Stimulated activated CD4-positive, alpha-beta T cell treated with anti-CD3 and anti-CD28 coated beads, Interleukin-4, amount 100 ng/mL, for 24 hours (primary cell): ENCODE results near the gene MCM9.
"Not testable (repeated sequence)": the region's sequence is repeated elsewhere in the genome, so short reads cannot be mapped to it uniquely, and the experiment has no call there.

Experiments used
- DNase-seq: peaks from one replicate; pipeline ENCODE4 v3.0.0-alpha.2; 2020

MCM9 gene

DNA sequence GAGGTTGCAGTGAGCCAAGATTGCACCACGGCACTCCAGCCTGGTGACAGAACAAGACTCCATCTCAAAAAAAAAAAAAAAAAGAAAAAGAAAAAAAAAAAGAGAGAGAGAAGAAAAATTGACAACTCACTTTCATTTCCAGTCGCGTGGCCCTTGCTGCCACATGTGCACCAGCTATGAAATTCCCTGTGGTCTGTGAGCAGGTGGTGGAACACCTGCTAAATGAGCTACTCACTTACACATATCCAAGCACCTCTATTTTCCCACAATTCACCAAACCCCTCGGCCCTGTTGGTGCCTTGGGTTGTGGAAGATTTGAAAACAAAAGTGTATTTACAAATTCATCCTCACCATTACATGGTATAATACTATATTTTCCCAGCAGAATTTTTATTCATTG lies 146.3 kb downstream of the MCM9 start:
- no peak for DNase-seq

DNA sequence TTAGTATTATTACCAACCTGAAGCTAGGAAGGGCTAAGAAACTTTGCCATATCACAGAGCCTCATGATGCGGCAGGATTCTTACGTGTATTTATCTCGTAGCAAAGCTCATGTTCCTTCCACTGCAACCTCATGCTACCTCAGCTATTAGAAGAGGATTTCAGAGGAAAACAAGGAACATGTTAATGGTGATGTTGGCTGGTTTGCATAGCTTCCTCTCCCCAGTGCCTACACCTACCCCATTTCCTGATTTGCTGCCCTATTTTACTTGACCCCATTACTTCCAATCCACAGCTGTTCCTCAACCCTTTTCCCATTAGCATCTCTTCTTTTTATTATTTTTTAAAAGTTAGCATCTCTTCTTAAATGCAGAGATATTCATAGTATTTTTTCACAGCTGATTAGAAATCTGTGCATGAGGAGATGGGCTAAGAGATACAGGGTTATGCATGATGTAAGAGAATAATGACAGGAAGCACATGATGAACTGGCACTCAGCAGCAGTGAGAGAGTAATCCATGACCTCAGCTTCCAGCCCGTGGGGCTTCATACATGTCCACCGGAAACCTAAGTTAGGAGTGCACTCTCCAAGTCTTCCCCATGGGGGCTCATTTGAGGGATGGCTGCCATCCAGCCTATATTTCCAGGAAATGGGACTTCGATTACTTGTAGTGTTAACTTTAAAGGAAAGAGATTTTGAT lies 147.1 kb downstream of the MCM9 start:
- no peak for DNase-seq

GRCh38 chr6:118786596-118787453 lies 148.1 kb downstream of the MCM9 start:
- no peak for DNase-seq

- DNase-seq = no peak
Measured at GRCh38 chr6:118785601-118786000, 149.4 kb downstream of the MCM9 start.

DNA sequence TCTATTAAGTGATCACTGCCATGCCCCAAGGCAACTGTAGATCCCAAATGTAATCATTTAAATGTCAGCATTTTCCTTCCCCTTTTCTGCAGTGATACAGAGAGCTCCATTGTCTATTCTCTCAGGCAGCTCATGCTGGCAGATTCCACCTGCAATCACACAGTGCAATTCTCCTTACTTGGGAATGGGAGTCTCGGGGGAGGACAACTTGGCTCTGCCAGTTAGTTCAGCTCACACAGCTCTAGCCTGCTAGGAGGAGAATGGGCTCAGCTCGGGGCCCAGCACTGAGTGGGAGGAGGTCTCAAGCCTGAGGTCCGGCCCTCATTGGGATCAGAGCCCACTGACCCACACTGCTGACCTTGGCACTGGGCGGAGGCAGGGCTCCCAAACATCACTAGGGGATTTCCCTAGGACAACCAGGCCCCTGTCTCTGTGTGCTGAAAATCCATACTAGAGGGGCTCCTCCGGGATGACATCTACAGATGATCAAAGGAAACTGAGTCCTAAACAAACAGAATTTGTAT lies 150.3 kb downstream of the MCM9 start:
- DNase-seq = no peak

DNA sequence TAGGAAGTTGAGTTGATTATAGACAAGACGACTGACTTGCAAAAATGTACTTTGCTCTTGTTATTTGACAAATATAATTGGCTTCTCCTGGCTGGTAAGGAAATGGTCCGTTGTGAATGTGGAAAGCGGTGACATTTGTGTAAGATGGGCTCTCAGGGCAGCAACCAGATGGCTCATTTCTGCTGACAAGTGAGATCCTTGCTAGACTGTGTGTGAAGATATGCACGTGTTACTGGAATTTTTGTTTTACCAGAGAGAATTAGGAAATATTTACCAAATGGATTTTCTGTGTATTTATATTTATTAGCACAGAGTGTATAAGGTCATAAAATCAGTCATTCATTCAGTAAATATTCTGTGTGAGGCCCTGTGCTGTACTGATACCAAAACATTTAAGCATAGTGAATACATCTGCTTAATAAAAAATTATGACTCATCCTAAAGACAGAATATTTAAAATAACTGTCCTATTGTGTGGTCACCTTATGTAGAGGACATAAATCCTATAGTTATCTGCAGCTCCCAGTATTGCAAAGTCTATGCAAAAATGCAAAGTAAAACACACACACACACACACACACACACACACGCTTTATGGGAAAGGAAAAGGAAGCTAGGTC lies 150.9 kb downstream of the MCM9 start:
- no peak for DNase-seq

DNA sequence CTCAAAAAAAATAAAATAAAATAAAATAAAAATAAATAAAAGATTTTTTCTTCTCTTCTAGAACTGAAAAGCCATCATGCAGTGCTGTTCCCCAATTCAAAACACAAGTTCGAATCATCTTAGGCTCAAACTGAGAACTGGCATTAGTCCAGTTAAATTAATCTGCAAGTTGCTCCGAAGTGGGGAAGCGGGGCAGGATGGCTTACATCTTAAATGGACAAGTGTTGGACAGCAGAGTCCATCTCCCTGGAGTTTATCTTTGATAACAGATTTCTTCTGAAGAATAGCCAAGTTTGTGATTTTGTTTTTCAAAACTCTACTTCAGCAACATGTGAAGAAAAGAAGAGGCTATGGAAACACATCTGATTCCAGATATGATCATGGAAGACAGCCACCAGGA lies 152.3 kb downstream of the MCM9 start:
- DNase-seq = no peak

DNA sequence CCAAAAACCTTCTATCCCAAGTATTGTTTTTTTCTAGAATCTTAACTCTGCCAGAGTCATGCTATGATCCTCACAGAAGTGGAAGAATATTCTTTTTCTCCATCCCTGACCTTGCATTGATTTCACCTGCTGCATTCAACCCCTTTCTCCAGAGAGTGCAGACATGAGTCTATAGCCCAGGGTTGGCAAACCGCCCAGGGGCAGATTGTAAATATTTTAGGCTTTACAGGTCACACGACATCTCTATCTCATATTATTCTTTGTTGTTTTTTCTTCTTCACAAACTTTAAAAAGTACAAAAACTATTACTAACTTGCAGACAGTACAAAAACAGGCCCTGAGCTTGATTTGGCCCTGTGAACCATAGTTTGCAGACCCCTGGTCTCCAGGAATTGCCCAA lies 153.1 kb downstream of the MCM9 start:
- no peak for DNase-seq

DNA sequence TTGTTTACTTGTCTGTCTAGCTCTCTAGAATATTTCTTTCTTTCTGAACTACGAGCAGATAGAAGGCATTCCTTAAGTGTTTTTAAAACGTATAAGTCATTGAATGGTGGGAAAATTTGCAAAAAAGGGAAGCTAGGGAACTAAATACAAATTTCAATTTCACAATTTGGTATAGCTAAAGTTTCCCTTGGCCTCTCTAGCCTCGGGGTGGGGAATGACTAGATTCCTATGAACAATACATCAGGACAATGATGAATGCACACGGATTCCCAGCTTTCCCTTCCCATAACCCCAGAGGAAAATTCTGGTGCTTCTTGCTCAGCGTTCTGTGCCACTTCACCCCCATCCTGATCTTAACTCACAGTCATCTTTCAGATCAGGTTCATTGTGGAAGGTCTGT lies 154.3 kb downstream of the MCM9 start:
- no peak for DNase-seq

GRCh38 chr6:118776607-118777549 lies 158.1 kb downstream of the MCM9 start:
- DNase-seq = peak; percentile 75

DNA sequence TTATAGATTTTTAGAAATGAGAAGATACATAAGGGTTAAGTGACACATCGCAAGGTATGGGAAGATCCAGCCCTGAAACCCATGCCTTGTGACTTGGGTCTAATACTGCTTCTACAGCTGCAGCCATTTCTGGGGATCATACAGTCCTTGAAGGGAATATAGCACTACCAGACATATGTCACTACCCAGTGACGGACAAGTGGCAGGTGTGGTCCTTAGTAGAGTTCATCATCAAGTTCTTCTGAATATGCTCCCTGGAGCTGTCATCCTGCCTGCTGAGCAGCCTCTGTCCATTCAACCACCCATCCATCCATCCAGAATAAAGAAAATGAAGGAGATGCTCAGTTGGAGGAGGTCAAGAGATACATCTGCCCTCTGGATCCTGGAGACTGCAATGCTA lies 159.6 kb downstream of the MCM9 start:
- no peak for DNase-seq

GRCh38 chr6:118774581-118774980 lies 160.4 kb downstream of the MCM9 start:
- no peak for DNase-seq

GRCh38 chr6:118772886-118773285 lies 162.1 kb downstream of the MCM9 start:
- DNase-seq = no peak

GRCh38 chr6:118771253-118771652 lies 163.7 kb downstream of the MCM9 start:
- DNase-seq = no peak

GRCh38 chr6:118770835-118771234 lies 164.1 kb downstream of the MCM9 start:
- no peak for DNase-seq

DNA sequence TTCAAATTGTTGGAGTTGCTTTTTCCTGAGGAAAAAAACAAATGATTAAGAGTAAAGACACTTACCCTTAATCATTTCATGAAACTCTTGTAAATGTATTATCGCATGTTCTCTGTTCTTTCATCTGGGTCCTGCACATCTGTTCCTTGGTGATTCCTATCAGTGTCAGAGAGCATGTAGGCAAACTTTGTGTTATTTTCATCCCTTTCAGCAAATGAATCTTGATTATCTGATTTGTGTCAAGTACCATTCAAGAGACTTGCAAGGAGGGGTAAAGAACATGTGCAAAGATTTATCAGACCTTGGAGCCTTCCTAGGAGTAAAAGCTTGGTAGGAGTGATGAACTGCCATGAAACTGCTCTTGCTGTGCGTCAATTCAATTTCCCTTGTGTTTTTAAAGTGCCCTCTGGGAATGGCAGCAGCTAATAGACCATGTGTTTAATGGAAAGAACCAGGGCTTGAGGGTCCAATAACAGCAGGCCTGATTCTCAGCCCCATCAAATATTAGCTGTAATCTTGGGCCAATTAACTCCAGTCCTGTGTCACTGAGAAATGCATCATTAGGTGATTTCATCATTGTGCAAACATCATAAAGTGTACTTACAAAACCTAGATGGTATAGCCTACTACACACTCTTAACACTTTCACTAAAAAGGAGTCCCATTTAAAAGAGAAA lies 164.7 kb downstream of the MCM9 start:
- DNase-seq = no peak

- peak; percentile 16 for DNase-seq
Measured at GRCh38 chr6:118768904-118769325, 166.0 kb downstream of the MCM9 start.

- no peak for DNase-seq
Measured at GRCh38 chr6:118768441-118768840, 166.5 kb downstream of the MCM9 start.

GRCh38 chr6:118765316-118765715 lies 169.6 kb downstream of the MCM9 start:
- not testable (repeated sequence) for DNase-seq

GRCh38 chr6:118764766-118765165 lies 170.2 kb downstream of the MCM9 start:
- DNase-seq = no peak
